Measurements from ENCODE around the gene CCDC106. TPM values are rescaled to one million over a fixed set of nuclear protein-coding genes. Genes with fewer than 3 reads are reported as not detected.

CCDC106 gene
- polyA plus RNA-seq, 3 donors from 2014 or later, result 1.1 to 1.7 TPM; not detected in 1

DNA sequence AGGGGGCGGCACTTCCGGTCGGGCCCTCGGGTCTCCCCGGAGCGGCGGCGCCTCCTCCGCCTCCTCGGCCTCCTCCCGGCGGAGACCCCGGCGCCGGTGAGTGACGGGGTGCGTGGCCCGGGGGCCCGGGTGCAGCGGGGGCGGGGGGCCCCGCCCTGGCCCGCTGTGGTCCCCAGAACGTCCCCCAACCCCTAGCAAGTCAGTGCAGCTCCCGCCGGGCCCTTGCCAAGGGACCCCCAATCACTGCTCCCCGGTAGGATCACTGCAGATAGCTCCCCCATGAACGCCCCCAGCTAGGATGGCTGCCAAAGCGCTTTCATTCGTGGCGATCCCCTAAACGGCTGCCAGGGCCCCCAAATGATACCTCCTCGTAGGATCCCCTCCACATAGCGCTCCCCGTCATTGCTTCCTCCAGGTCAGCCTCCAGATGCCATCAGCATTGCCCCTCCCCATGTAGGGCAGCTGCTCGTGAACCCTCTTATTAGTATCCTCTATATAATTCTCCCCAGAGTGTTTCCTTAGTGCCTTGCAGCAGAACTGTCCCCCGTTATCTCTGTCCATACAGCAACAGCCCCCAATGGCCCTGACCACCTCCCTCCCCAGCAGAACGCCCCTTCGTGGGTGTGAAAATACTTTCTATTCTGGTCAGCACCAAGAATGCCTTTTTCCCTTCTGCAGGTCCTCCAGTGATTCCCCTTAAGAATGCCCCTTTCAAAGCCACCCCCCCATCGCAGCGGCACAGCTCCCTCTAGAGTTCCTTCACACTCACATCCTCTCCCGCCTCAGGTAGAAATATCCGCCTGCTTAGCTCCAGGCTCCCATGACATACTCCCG lies 42.2 kb upstream of the CCDC106 start, which contains the start of gene ZNF865:
TSS of gene ZNF865 (plus strand) at position 11 of the 834 bp plus-strand sequence. CDS start 7,972 bp downstream, outside the sequence.
- peak; percentile 61 to 68 (median 63) for DNase-seq
- H3K4me1 Mint-ChIP-seq, result peaks cover 58 to 72% of the 10 kb centered on the region in 2 donors
- peaks cover 0 to 2% (median 0%) of the 10 kb centered on the region in 6 donors for H3K9me3 Mint-ChIP-seq
- peak within 1 kb of the TSS; percentile 95 to 98 (median 95) for H3K4me3 Mint-ChIP-seq
- peak within 1 kb of the TSS; percentile 88 to 99 (median 98) for H3K27ac Mint-ChIP-seq
- peaks cover 3 to 4% (median 3%) of the 10 kb centered on the region in 3 donors for H3K36me3 Mint-ChIP-seq
- peaks cover 7 to 18% (median 8%) of the 10 kb centered on the region in 3 donors for H3K27me3 Mint-ChIP-seq (ENCODE audit: low read depth in 3 of 3)

- no peak for DNase-seq
- Mint-ChIP-seq H3K4me3 (peak overlapping the region; percentile 95 to 98 (median 95)), H3K4me1 (peaks cover 57 to 72% of the 10 kb centered on the region in 2 donors), H3K27ac (peak overlapping the region; percentile 88 to 99 (median 98)), H3K27me3 (ENCODE audit: low read depth in 3 of 3) (peaks cover 5 to 18% (median 6%) of the 10 kb centered on the region in 3 donors), H3K36me3 (peaks cover 3 to 4% (median 3%) of the 10 kb centered on the region in 3 donors), H3K9me3 (peaks cover 0 to 2% (median 0%) of the 10 kb centered on the region in 6 donors)
Measured at GRCh38 chr19:55606471-55606787, 41.6 kb upstream of the CCDC106 start.

- Mint-ChIP-seq H3K4me3 (peak overlapping the region; percentile 95 to 98 (median 95)), H3K27me3 (ENCODE audit: low read depth in 3 of 3) (peaks cover 5 to 20% (median 6%) of the 10 kb centered on the region in 3 donors), H3K9me3 (peaks cover 0 to 2% (median 0%) of the 10 kb centered on the region in 6 donors), H3K36me3 (peaks cover 3 to 4% (median 3%) of the 10 kb centered on the region in 3 donors), H3K27ac (peak overlapping the region; percentile 46 to 99 (median 96)), H3K4me1 (peaks cover 55 to 72% of the 10 kb centered on the region in 2 donors)
- no peak for DNase-seq
Measured at GRCh38 chr19:55606817-55607216, 41.2 kb upstream of the CCDC106 start.

DNA sequence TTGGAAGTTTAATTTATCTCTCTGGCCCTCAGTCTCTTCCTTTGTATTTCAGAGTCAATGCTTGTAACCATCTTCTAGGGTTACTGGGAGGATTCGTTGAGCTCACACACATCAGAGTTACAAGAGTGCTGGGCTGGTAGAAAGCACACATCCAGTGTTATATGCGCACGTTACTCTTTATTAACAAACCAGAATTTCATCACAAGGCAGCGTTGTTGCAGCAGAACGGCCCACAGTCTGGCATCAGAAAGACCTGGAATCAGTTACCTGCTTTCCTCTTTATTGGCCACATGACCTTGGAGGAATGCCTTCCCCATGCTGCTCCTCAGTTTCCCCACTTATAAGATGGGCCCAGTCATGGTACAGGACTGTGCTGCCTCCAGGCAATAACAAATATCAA lies 38.7 kb upstream of the CCDC106 start:
- H3K4me3 Mint-ChIP-seq, result no peak overlapping the region
- peaks cover 53 to 72% of the 10 kb centered on the region in 2 donors for H3K4me1 Mint-ChIP-seq
- H3K9me3 Mint-ChIP-seq, result peaks cover 0 to 2% (median 0%) of the 10 kb centered on the region in 6 donors
- peaks cover 5 to 19% (median 6%) of the 10 kb centered on the region in 3 donors for H3K27me3 Mint-ChIP-seq (ENCODE audit: low read depth in 3 of 3)
- no peak for DNase-seq
- peaks cover 3 to 12% (median 8%) of the 10 kb centered on the region in 3 donors for H3K36me3 Mint-ChIP-seq
- no peak overlapping the region for H3K27ac Mint-ChIP-seq

DNA sequence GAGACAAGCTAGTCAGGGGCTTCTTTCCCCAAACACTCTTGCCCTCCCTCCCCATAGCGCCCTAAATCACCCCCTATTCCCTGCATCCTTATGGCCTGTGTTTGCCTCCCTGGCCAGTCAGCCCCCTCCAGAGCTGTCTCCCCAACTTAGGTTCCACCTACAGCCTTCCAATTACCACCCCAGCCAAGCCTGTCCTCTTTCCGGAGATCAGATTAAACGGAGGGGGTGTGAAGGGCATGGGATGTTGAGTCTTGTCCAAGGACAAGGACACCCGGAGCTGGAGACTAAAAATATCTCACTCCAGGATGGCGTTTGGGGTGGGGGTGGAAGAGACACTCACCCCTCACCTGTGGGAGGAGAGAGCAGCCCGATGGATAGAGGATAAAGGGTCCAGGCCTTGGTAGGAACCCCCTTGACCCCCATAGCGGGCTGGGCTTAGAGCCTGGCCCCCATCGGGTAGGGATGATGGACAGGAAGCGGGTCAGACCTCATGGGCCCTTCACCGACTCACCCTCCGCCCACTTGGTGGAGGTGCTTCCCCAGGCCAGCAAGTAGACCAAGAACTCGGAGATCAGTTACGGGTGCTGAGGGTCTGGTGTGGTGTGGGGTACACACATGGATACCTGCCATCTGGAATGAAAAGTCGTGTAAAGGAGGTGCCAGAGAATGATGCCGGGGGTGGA lies 36.6 kb upstream of the CCDC106 start:
- DNase-seq, result no peak
- Mint-ChIP-seq H3K4me1 (peaks cover 39 to 58% of the 10 kb centered on the region in 2 donors), H3K9me3 (peaks cover 0 to 2% (median 0%) of the 10 kb centered on the region in 6 donors), H3K27ac (peak overlapping the region in 1 of 6 donors; percentile 26), H3K4me3 (no peak overlapping the region), H3K36me3 (peaks cover 3 to 12% (median 8%) of the 10 kb centered on the region in 3 donors), H3K27me3 (ENCODE audit: low read depth in 3 of 3) (peaks cover 0 to 4% (median 0%) of the 10 kb centered on the region in 3 donors)

GRCh38 chr19:55611983-55612645 lies 35.9 kb upstream of the CCDC106 start:
- Mint-ChIP-seq H3K36me3 (peaks cover 3 to 12% (median 8%) of the 10 kb centered on the region in 3 donors), H3K27ac (peak overlapping the region in 1 of 6 donors; percentile 26), H3K4me3 (no peak overlapping the region), H3K27me3 (ENCODE audit: low read depth in 3 of 3) (peaks cover 0 to 4% (median under 1%) of the 10 kb centered on the region in 3 donors), H3K9me3 (peaks cover 0 to 2% (median 0%) of the 10 kb centered on the region in 6 donors), H3K4me1 (peaks cover 32 to 51% of the 10 kb centered on the region in 2 donors)
- DNase-seq, result no peak

DNA sequence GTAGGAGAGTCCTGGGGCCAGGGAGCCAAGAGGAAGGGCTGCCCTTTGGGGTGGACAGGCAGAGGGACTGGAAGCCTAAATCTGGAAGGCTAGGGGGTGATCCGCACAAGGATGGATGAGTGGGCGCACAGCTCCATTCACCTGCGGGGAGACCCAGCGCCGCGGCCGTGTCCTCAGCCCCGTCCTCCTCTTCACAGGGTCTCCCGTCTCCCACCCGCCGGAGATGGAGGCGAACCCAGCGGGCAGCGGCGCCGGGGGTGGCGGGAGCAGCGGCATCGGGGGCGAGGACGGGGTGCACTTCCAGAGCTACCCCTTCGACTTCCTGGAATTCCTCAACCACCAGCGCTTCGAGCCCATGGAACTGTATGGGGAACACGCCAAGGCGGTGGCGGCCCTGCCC lies 34.6 kb upstream of the CCDC106 start:
- no peak overlapping the region for H3K27ac Mint-ChIP-seq

DNA sequence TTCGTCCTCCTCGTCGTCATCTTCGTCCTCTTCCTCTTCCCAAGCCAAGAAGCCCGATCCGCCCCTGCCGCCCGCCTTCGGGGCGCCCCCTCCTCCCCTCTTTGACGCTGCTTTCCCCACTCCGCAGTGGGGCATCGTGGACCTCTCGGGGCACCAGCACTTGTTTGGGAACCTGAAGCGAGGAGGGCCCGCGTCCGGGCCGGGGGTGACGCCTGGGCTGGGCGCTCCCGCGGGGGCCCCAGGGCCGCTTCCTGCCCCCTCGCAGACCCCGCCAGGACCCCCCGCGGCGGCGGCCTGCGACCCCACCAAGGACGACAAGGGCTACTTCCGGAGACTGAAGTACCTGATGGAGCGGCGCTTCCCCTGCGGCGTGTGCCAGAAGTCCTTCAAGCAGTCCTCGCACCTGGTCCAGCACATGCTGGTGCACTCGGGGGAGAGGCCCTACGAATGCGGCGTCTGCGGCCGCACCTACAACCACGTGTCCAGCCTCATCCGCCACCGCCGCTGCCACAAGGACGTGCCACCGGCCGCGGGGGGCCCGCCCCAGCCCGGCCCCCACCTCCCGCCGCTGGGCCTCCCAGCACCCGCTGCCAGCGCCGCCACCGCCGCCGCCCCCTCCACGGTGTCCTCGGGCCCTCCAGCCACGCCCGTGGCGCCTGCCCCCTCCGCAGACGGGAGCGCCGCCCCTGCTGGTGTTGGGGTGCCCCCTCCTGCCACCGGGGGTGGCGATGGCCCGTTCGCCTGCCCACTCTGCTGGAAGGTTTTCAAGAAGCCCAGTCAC lies 33.9 kb upstream of the CCDC106 start:
- peaks cover 3 to 12% (median 7%) of the 10 kb centered on the region in 3 donors for H3K36me3 Mint-ChIP-seq
- H3K27me3 Mint-ChIP-seq (ENCODE audit: low read depth in 3 of 3), result peaks cover 0 to 4% (median 2%) of the 10 kb centered on the region in 3 donors
- no peak overlapping the region for H3K27ac Mint-ChIP-seq
- no peak for DNase-seq
- no peak overlapping the region for H3K4me3 Mint-ChIP-seq
- no peaks in the 10 kb centered on the region for H3K9me3 Mint-ChIP-seq
- H3K4me1 Mint-ChIP-seq, result peaks cover 21 to 36% of the 10 kb centered on the region in 2 donors

More for the DNA sequence above, 34.6 kb upstream of the CCDC106 start:
- no peaks in the 10 kb centered on the region for H3K9me3 Mint-ChIP-seq
- peaks cover 0 to 4% (median 2%) of the 10 kb centered on the region in 3 donors for H3K27me3 Mint-ChIP-seq (ENCODE audit: low read depth in 3 of 3)
- DNase-seq, result no peak
- peaks cover 3 to 12% (median 7%) of the 10 kb centered on the region in 3 donors for H3K36me3 Mint-ChIP-seq
- H3K4me1 Mint-ChIP-seq, result peaks cover 25 to 43% of the 10 kb centered on the region in 2 donors
- H3K4me3 Mint-ChIP-seq, result no peak overlapping the region

- no peak for DNase-seq
- H3K4me1 Mint-ChIP-seq, result peaks cover 17 to 32% of the 10 kb centered on the region in 2 donors
- H3K36me3 Mint-ChIP-seq, result peaks cover 0 to 12% (median 7%) of the 10 kb centered on the region in 3 donors
- no peak overlapping the region for H3K27ac Mint-ChIP-seq
- H3K4me3 Mint-ChIP-seq, result no peak overlapping the region
- H3K9me3 Mint-ChIP-seq, result no peaks in the 10 kb centered on the region
- peaks cover 0 to 4% (median 2%) of the 10 kb centered on the region in 3 donors for H3K27me3 Mint-ChIP-seq (ENCODE audit: low read depth in 3 of 3)
Measured at GRCh38 chr19:55614711-55615542, 33.1 kb upstream of the CCDC106 start.

GRCh38 chr19:55615543-55616394 lies 32.2 kb upstream of the CCDC106 start:
- peaks cover 20 to 36% of the 10 kb centered on the region in 2 donors for H3K4me1 Mint-ChIP-seq
- H3K9me3 Mint-ChIP-seq, result no peaks in the 10 kb centered on the region
- DNase-seq, result no peak
- H3K4me3 Mint-ChIP-seq, result no peak overlapping the region
- peaks cover 0 to 2% (median 2%) of the 10 kb centered on the region in 3 donors for H3K27me3 Mint-ChIP-seq (ENCODE audit: low read depth in 3 of 3)
- peaks cover 0 to 9% (median 7%) of the 10 kb centered on the region in 3 donors for H3K36me3 Mint-ChIP-seq
- H3K27ac Mint-ChIP-seq, result no peak overlapping the region

DNA sequence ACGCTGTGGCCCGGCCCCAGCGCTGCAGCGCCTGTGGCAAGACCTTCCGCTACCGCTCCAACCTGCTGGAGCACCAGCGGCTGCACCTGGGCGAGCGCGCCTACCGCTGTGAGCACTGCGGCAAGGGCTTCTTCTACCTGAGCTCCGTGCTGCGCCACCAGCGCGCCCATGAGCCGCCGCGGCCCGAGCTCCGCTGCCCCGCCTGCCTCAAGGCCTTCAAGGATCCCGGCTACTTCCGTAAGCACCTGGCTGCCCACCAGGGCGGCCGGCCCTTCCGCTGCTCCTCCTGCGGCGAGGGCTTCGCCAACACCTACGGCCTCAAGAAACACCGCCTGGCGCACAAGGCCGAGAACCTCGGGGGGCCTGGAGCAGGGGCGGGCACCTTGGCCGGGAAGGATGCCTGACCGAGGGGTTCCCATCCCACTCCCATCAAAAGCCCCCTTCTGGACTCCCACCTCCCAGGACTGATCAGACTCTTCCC lies 31.6 kb upstream of the CCDC106 start:
- no peak overlapping the region for H3K27ac Mint-ChIP-seq
- H3K4me3 Mint-ChIP-seq, result no peak overlapping the region
- no peak for DNase-seq
- peaks cover 0 to 2% (median 2%) of the 10 kb centered on the region in 3 donors for H3K27me3 Mint-ChIP-seq (ENCODE audit: low read depth in 3 of 3)
- peaks cover 0 to 9% (median 7%) of the 10 kb centered on the region in 3 donors for H3K36me3 Mint-ChIP-seq
- H3K4me1 Mint-ChIP-seq, result peaks cover 15 to 29% of the 10 kb centered on the region in 2 donors
- H3K9me3 Mint-ChIP-seq, result no peaks in the 10 kb centered on the region
